H7 (cell line): Measurements from ENCODE around the gene ZFYVE28. TPM values are rescaled to one million over a fixed set of nuclear protein-coding genes. Genes with fewer than 3 reads are reported as not detected.

Experiments
- DNase-seq: peaks from one replicate; pipeline ENCODE4 v3.0.0; 2012
- H3K27me3 ChIP-seq: 2 replicates; pipeline ENCODE4 v1.6.0; 2011; ENCODE audit warnings: mild to moderate bottlenecking, low read length; ENCODE audit not compliant: control insufficient read depth, insufficient read depth
- H3K36me3 ChIP-seq: replicated peaks from 2 replicates; pipeline ENCODE4 v1.5.1; 2011; ENCODE audit warnings: low read length; ENCODE audit not compliant: control insufficient read depth, insufficient read depth
- H3K4me3 ChIP-seq: 2 replicates; pipeline ENCODE4 v1.5.1; 2011; ENCODE audit warnings: low read depth, mild to moderate bottlenecking, control low read depth, low read length, moderate library complexity; ENCODE audit not compliant: insufficient read depth
- total RNA-seq: library from RNA; depleted of rRNA; stranded (reverse); fragments of >200 nt; shearing (Covaris generic); gene quantifications from 2 replicates; pipeline ENCODE4 v1.2.3, GENCODE V29; 2014

ZFYVE28 gene
- total RNA-seq, 1 experiment from 2014 or later: 2.1 TPM

GRCh38 chr4:2306773-2307410 lies 111.6 kb downstream of the ZFYVE28 start:
- H3K36me3 ChIP-seq: no peaks in the 10 kb centered on the region
- no peak overlapping the region for H3K4me3 ChIP-seq
- DNase-seq: peak; percentile 11
- H3K27me3 ChIP-seq: no peaks in the 10 kb centered on the region

GRCh38 chr4:2305766-2306501 lies 112.5 kb downstream of the ZFYVE28 start:
- peak; percentile 19 for DNase-seq
- Histone ChIP-seq H3K27me3 (no peaks in the 10 kb centered on the region), H3K36me3 (no peaks in the 10 kb centered on the region), H3K4me3 (no peak overlapping the region)

GRCh38 chr4:2304877-2305561 lies 113.4 kb downstream of the ZFYVE28 start:
- no peak overlapping the region for H3K4me3 ChIP-seq
- no peak for DNase-seq
- no peaks in the 10 kb centered on the region for H3K36me3 ChIP-seq

GRCh38 chr4:2304321-2304876 lies 114.0 kb downstream of the ZFYVE28 start:
- peak; percentile 60 for DNase-seq
- Histone ChIP-seq H3K4me3 (no peak overlapping the region), H3K36me3 (no peaks in the 10 kb centered on the region), H3K27me3 (no peaks in the 10 kb centered on the region)

More at GRCh38 chr4:2304877-2305561, 113.4 kb downstream of the ZFYVE28 start:
- H3K27me3 ChIP-seq: no peaks in the 10 kb centered on the region

GRCh38 chr4:2303686-2304320 lies 114.6 kb downstream of the ZFYVE28 start:
- Histone ChIP-seq H3K36me3 (no peaks in the 10 kb centered on the region), H3K27me3 (no peaks in the 10 kb centered on the region), H3K4me3 (no peak overlapping the region)
- DNase-seq: peak; percentile 52

DNA sequence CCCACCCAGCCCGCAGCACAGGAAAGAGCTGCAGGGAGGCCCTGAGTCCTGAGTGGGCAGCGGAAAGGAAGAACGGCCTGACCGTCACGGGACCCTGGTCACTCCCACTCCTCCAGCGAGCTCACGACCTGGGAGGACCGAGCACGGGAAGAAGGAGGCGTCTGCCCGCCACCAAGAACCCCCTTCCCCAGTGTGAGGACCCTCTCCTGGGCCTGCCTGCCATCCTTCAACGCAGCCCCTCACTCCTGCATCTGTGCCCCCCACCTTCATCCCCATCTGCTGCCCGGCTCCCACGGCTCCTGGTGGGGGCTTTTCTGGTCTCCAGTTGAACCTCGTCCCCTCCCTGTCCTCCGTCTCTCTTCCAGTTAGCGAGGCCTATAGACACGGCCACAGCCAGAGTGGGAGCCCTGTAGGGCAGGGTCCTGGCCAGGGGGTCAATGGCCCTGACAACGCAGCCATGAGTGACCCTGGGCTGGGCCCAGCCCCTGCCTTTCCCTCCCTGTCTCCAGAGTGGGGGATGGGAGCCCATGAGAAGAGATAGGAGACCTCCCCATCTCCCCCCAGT lies 115.2 kb downstream of the ZFYVE28 start:
- no peaks in the 10 kb centered on the region for H3K27me3 ChIP-seq
- H3K4me3 ChIP-seq: no peak overlapping the region
- peak; percentile 34 for DNase-seq
- H3K36me3 ChIP-seq: no peaks in the 10 kb centered on the region

- DNase-seq: no peak
- no peaks in the 10 kb centered on the region for H3K27me3 ChIP-seq
- no peak overlapping the region for H3K4me3 ChIP-seq
- H3K36me3 ChIP-seq: no peaks in the 10 kb centered on the region
These were observed 115.9 kb downstream of the ZFYVE28 start for GRCh38 chr4:2302387-2303119.

- peak; percentile 45 for DNase-seq
- Histone ChIP-seq H3K27me3 (no peaks in the 10 kb centered on the region), H3K36me3 (no peaks in the 10 kb centered on the region), H3K4me3 (no peak overlapping the region)
These were observed 116.6 kb downstream of the ZFYVE28 start for GRCh38 chr4:2301806-2302205.

- Histone ChIP-seq H3K4me3 (no peak overlapping the region), H3K36me3 (no peaks in the 10 kb centered on the region), H3K27me3 (no peaks in the 10 kb centered on the region)
- DNase-seq: peak; percentile 38
These were observed 117.2 kb downstream of the ZFYVE28 start for GRCh38 chr4:2301225-2301642.

DNA sequence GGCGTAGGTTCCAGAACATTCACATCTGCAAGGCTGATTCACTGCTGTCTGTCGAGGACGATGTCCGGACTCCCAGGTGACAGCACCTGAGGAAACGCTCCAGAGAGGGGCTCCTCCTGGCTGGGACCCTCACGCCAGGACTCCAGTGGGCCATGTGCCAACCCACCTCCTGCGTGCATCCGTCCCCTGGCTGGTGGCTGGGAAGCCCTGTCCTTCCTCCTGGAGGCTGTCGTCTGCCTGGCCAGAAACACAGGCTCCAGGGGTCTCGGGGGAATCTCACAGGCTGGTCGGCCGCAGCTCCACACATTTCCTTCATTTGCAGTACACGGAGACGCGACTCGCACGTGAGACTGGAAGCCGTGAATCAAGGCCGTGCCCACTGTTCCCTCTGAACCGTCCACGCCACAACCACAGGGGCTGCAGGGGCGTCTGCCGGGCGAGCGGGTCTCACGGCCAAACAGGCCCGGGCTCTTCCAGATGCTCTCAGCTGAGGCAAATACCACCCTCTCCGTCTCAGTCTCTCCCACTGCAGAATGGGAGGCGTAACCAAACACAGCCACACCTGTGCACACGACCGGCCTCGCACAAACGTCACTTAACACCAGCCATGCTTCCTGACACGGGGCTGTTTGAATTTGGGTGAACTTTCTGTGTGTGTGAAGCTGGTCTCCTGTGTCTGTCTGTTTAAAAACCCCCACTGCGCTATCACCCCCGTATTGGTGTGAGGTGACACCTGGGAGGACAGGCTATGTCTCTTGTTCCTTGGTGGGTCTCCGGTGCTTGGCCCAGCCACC lies 117.8 kb downstream of the ZFYVE28 start:
- Histone ChIP-seq H3K36me3 (no peaks in the 10 kb centered on the region), H3K27me3 (no peaks in the 10 kb centered on the region), H3K4me3 (no peak overlapping the region)
- DNase-seq: peak; percentile 44

DNA sequence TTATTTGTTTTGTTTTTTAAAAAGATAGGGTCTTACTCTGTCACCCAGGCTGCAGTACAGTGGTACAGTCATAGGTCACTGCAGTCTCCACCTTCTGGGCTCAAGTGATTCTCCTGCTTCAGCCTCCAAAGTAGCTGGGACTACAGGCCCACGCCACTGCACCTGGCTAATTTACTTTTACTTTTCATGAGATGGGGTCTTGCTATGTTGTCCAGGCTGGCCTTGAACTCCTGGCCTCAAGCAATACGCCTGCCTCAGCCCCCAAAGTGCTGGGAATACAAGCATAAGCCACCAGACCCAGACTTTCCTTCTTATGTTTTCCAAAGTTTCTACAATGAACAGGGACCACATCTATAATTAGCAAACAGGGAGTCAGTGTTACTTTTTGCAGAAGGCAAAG lies 118.7 kb downstream of the ZFYVE28 start:
- H3K36me3 ChIP-seq: no peaks in the 10 kb centered on the region
- H3K27me3 ChIP-seq: no peaks in the 10 kb centered on the region
- no peak for DNase-seq
- no peak overlapping the region for H3K4me3 ChIP-seq

- DNase-seq: peak; percentile 60
- Histone ChIP-seq H3K36me3 (no peaks in the 10 kb centered on the region), H3K4me3 (no peak overlapping the region), H3K27me3 (no peaks in the 10 kb centered on the region)
These were observed 119.9 kb downstream of the ZFYVE28 start for GRCh38 chr4:2298532-2298991.
